Measurements from ENCODE around the gene MARK2. TPM values are rescaled to one million over a fixed set of nuclear protein-coding genes. Genes with fewer than 3 reads are reported as not detected.

Gene MARK2
- total RNA-seq, 2 donors from 2014 or later: 32.2 to 33.9 TPM

- TF ChIP-seq POLR2A (IDR thresholded peaks at IDR 0.05) (no peak), CTCF (IDR thresholded peaks at IDR 0.05) (no peak)
- no peaks in the 10 kb centered on the region for H3K27me3 ChIP-seq
- H3K4me1 ChIP-seq: peaks cover 22% of the 10 kb centered on the region
- no peak overlapping the region for H3K27ac ChIP-seq
- no peak for ATAC-seq
- no peak for DNase-seq
- peaks cover 0 to 4% of the 10 kb centered on the region in 2 donors for H3K36me3 ChIP-seq (replicated peaks in 1 of 2; ENCODE audit: insufficient read depth in 1 of 2, low read depth in 2 of 2)
- intact Hi-C loops (cut with DNase I): no loop called here
- H3K9me3 ChIP-seq: no peaks in the 10 kb centered on the region
- H3K4me3 ChIP-seq: no peak overlapping the region
- WGBS, 2 donors: 90 to 96% methylated on average over 6 of the region's 6 CpGs
These were observed 22.7 kb upstream of the MARK2 start for GRCh38 chr11:63816166-63816565.

GRCh38 chr11:63816732-63817131 is 22.2 kb upstream of the MARK2 start:
- no peak for ATAC-seq
- H3K9me3 ChIP-seq: no peaks in the 10 kb centered on the region
- no peaks in the 10 kb centered on the region for H3K27me3 ChIP-seq
- peaks cover 22% of the 10 kb centered on the region for H3K4me1 ChIP-seq
- no peak overlapping the region for H3K27ac ChIP-seq
- 100% methylated on average over 3 of the region's 3 CpGs for WGBS, 2 donors
- intact Hi-C loops (cut with DNase I): no loop called here
- no peak for TF ChIP-seq POLR2A (IDR thresholded peaks at IDR 0.05)
- no peak for TF ChIP-seq CTCF (IDR thresholded peaks at IDR 0.05)
- H3K36me3 ChIP-seq (replicated peaks in 1 of 2; ENCODE audit: insufficient read depth in 1 of 2, low read depth in 2 of 2): peaks cover 0 to 4% of the 10 kb centered on the region in 2 donors
- no peak overlapping the region for H3K4me3 ChIP-seq
- no peak for DNase-seq

GRCh38 chr11:63817758-63818498 is 21.0 kb upstream of the MARK2 start:
- DNase-seq: no peak
- Histone ChIP-seq H3K27me3 (no peaks in the 10 kb centered on the region), H3K4me1 (peaks cover 16% of the 10 kb centered on the region), H3K4me3 (no peak overlapping the region), H3K36me3 (replicated peaks in 1 of 2; ENCODE audit: insufficient read depth in 1 of 2, low read depth in 2 of 2) (peaks cover 0 to 7% of the 10 kb centered on the region in 2 donors), H3K9me3 (no peaks in the 10 kb centered on the region), H3K27ac (no peak overlapping the region)
- intact Hi-C loops (cut with DNase I): no loop called here
- 87 to 93% methylated on average over 4 to 27 of the region's 27 CpGs for WGBS, 2 donors
- TF ChIP-seq CTCF (IDR thresholded peaks at IDR 0.05) (no peak), POLR2A (IDR thresholded peaks at IDR 0.05) (no peak)
- ATAC-seq: no peak

GRCh38 chr11:63818609-63819008 is 20.3 kb upstream of the MARK2 start:
- Histone ChIP-seq H3K4me1 (peaks cover 16% of the 10 kb centered on the region), H3K27ac (no peak overlapping the region), H3K4me3 (no peak overlapping the region), H3K27me3 (no peaks in the 10 kb centered on the region), H3K9me3 (no peaks in the 10 kb centered on the region), H3K36me3 (replicated peaks in 1 of 2; ENCODE audit: insufficient read depth in 1 of 2, low read depth in 2 of 2) (peaks cover 0 to 7% of the 10 kb centered on the region in 2 donors)
- ATAC-seq (no peak), DNase-seq (no peak)
- TF ChIP-seq CTCF (IDR thresholded peaks at IDR 0.05) (no peak), POLR2A (IDR thresholded peaks at IDR 0.05) (no peak)
- WGBS, 2 donors: 95 to 98% methylated on average over 17 to 19 of the region's 19 CpGs
- intact Hi-C loops (cut with DNase I): no loop called here

- TF ChIP-seq CTCF (IDR thresholded peaks at IDR 0.05) (no peak), POLR2A (IDR thresholded peaks at IDR 0.05) (no peak)
- ATAC-seq (no peak), DNase-seq (no peak)
- Histone ChIP-seq H3K36me3 (replicated peaks in 1 of 2; ENCODE audit: insufficient read depth in 1 of 2, low read depth in 2 of 2) (peaks cover 0 to 10% of the 10 kb centered on the region in 2 donors), H3K4me1 (no peaks in the 10 kb centered on the region), H3K27me3 (no peaks in the 10 kb centered on the region), H3K4me3 (no peak overlapping the region), H3K9me3 (no peaks in the 10 kb centered on the region), H3K27ac (no peak overlapping the region)
- intact Hi-C loops (cut with DNase I): no loop called here
- 83 to 87% methylated on average over 5 of the region's 5 CpGs for WGBS, 2 donors
These were observed 17.5 kb upstream of the MARK2 start for GRCh38 chr11:63821411-63821810.

All from body of pancreas (tissue), 4 donors.